ENCODE results near the gene NKD2.
"Not testable (repeated sequence)": the region's sequence is repeated elsewhere in the genome, so short reads cannot be mapped to it uniquely, and the experiment has no call there.

The NKD2 gene

GRCh38 chr5:1057485-1058082 lies 49.0 kb downstream of the NKD2 start:
- DNase-seq (ENCODE audit: low spot score) = no peak

- no peak for DNase-seq (ENCODE audit: low spot score)
Observed at GRCh38 chr5:1058083-1058945, 49.7 kb downstream of the NKD2 start.

- no peak for DNase-seq (ENCODE audit: low spot score)
Observed at GRCh38 chr5:1058988-1059883, 50.6 kb downstream of the NKD2 start.

- DNase-seq (ENCODE audit: low spot score) = no peak
Observed at GRCh38 chr5:1059884-1060263, 51.3 kb downstream of the NKD2 start.

GRCh38 chr5:1060535-1060981 lies 52.0 kb downstream of the NKD2 start:
- no peak for DNase-seq (ENCODE audit: low spot score)

GRCh38 chr5:1061292-1061691 lies 52.7 kb downstream of the NKD2 start:
- not testable (repeated sequence) for DNase-seq (ENCODE audit: low spot score)

GRCh38 chr5:1061916-1062315 lies 53.3 kb downstream of the NKD2 start:
- no peak for DNase-seq (ENCODE audit: low spot score)

GRCh38 chr5:1062761-1063568 lies 54.4 kb downstream of the NKD2 start:
- no peak for DNase-seq (ENCODE audit: low spot score)

- DNase-seq (ENCODE audit: low spot score) = no peak
Observed at GRCh38 chr5:1063661-1064382, 55.2 kb downstream of the NKD2 start.

GRCh38 chr5:1064383-1065142 lies 56.0 kb downstream of the NKD2 start:
- no peak for DNase-seq (ENCODE audit: low spot score)

GRCh38 chr5:1065143-1065750 lies 56.6 kb downstream of the NKD2 start:
- no peak for DNase-seq (ENCODE audit: low spot score)

- DNase-seq (ENCODE audit: low spot score) = no peak
Observed at GRCh38 chr5:1065891-1066650, 57.5 kb downstream of the NKD2 start.

- no peak for DNase-seq (ENCODE audit: low spot score)
Observed at GRCh38 chr5:1066676-1067075, 58.1 kb downstream of the NKD2 start.

GRCh38 chr5:1067141-1068121 lies 58.8 kb downstream of the NKD2 start:
- no peak for DNase-seq (ENCODE audit: low spot score)

- no peak for DNase-seq (ENCODE audit: low spot score)
Observed at GRCh38 chr5:1068204-1068894, 59.7 kb downstream of the NKD2 start.

GRCh38 chr5:1068895-1069719 lies 60.5 kb downstream of the NKD2 start:
- no peak for DNase-seq (ENCODE audit: low spot score)

Measured in putamen (tissue), 1 donor.